ENCODE measurements around the gene FAM186B.

DNA sequence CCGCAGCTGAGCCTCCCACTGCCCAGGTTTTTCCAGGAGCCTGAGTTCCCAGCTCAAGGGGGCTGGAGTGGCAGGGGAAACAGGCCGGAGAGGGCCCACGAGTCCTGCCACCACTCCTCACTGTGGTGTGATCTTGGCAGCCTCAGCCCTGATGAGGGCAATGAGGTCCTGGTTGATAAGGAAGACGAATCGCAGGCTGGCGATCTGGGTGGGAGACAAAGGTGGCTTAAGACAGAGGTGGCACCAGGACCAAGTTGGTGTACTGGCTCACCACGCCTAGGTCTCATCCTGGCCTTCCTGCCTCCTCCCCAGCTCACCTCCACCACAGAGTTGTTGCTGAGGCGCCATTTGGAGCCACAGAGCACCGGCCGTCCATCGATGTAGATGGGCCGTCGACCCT, 46.9 kb downstream of the FAM186B start:
- no peak for TF ChIP-seq EZH2 (IDR thresholded peaks at IDR 0.05; ENCODE audit: borderline replicate concordance, low read depth, low read length, severe bottlenecking)
- TF ChIP-seq CTCF (IDR thresholded peaks at IDR 0.05; ENCODE audit: borderline replicate concordance, extremely low read depth, low read length, poor library complexity, severe bottlenecking), result no peak
